Measurements from ENCODE around the gene CEP120. TPM values are rescaled to one million over a fixed set of nuclear protein-coding genes. Genes with fewer than 3 reads are reported as not detected.

Gene CEP120
- total RNA-seq, 2 experiments from 2014 or later, result 69.9 to 74.9 TPM

DNA sequence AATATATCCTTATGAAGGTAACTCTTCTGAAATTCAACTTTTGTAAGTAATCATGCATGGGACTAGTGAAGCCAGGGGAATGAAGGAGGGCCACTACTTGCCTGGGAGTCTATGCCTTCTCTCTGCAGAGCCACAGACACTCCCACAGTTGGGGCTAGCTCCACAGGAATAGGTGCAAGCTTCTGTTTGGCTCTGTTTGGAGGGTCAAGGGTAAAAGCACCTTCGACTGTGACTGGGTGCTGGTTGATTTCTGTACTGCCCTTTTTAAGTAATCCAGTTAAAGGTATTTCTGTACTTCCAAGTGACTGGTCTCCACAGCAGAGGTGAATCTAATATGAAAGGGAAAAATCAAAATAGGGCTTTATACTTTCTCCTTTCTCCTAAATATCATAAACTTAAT, 32.2 kb downstream of the CEP120 start:
- peaks cover 86% of the 10 kb centered on the region for H3K36me3 Mint-ChIP-seq (ENCODE audit: low read depth)
- TF ChIP-seq, protein P1, sequence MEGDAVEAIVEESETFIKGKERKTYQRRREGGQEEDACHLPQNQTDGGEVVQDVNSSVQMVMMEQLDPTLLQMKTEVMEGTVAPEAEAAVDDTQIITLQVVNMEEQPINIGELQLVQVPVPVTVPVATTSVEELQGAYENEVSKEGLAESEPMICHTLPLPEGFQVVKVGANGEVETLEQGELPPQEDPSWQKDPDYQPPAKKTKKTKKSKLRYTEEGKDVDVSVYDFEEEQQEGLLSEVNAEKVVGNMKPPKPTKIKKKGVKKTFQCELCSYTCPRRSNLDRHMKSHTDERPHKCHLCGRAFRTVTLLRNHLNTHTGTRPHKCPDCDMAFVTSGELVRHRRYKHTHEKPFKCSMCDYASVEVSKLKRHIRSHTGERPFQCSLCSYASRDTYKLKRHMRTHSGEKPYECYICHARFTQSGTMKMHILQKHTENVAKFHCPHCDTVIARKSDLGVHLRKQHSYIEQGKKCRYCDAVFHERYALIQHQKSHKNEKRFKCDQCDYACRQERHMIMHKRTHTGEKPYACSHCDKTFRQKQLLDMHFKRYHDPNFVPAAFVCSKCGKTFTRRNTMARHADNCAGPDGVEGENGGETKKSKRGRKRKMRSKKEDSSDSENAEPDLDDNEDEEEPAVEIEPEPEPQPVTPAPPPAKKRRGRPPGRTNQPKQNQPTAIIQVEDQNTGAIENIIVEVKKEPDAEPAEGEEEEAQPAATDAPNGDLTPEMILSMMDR (IDR thresholded peaks at IDR 0.05), result no peak
- CTCF ChIA-PET, result no interaction called here
- no peaks in the 10 kb centered on the region for H3K9me3 Mint-ChIP-seq
- H3K27ac ChIP-seq (ENCODE audit: low read depth in 1 of 2, low read length in 2 of 2), result no peak overlapping the region
- H3K9me3 ChIP-seq (ENCODE audit: control insufficient read depth in 1 of 2, insufficient read depth in 1 of 2, low read length in 2 of 2), result no peaks in the 10 kb centered on the region
- no peaks in the 10 kb centered on the region for H3K27me3 Mint-ChIP-seq
- no peak overlapping the region for H3K27ac Mint-ChIP-seq
- intact Hi-C loops (cut with DNase I, micrococcal nuclease), result no loop called here
- H3K4me3 Mint-ChIP-seq, result no peak overlapping the region
- H3K27me3 ChIP-seq (ENCODE audit: control insufficient read depth in 1 of 2, insufficient read depth in 2 of 2, low read length in 2 of 2), result no peaks in the 10 kb centered on the region
- ATAC-seq (ENCODE audit: poor library complexity), result no peak
- no peaks in the 10 kb centered on the region for H3K4me1 Mint-ChIP-seq (ENCODE audit: low read depth)
- DNase-seq, result no peak
- no peaks in the 10 kb centered on the region for H3K4me1 ChIP-seq (ENCODE audit: insufficient read depth, low read length)
- POLR2A ChIA-PET, result no interaction called here
- no peak overlapping the region for H3K4me3 ChIP-seq (ENCODE audit: low read length)
- H3K36me3 ChIP-seq (ENCODE audit: insufficient read depth, low read length), result peaks cover 75% of the 10 kb centered on the region

DNA sequence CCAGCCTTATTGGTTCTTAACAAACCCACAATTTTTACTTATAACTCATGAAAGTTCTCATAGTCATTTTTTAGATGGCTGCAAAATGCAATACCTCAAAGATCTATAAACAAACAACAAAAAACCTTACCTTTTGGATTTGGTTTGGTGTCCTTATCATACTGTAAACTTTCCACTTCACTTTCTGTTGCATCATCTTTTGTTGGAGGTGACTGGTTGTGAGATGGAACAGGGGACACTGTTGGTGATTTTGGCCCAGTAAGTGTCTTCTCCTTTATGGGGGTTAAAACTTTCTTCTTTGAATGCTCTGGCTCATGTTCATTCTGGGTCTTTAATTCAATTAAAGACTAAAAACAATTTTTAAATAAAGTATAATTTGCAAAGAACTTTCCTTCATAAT, 33.4 kb downstream of the CEP120 start:
- H3K4me3 Mint-ChIP-seq, result no peak overlapping the region
- H3K4me1 ChIP-seq (ENCODE audit: insufficient read depth, low read length), result no peaks in the 10 kb centered on the region
- H3K27ac Mint-ChIP-seq, result no peak overlapping the region
- H3K27me3 ChIP-seq (ENCODE audit: control insufficient read depth in 1 of 2, insufficient read depth in 2 of 2, low read length in 2 of 2), result no peaks in the 10 kb centered on the region
- no peaks in the 10 kb centered on the region for H3K9me3 ChIP-seq (ENCODE audit: control insufficient read depth in 1 of 2, insufficient read depth in 1 of 2, low read length in 2 of 2)
- no peaks in the 10 kb centered on the region for H3K9me3 Mint-ChIP-seq
- no peaks in the 10 kb centered on the region for H3K4me1 Mint-ChIP-seq (ENCODE audit: low read depth)
- H3K36me3 Mint-ChIP-seq (ENCODE audit: low read depth), result peaks cover 89% of the 10 kb centered on the region
- DNase-seq, result no peak
- no peaks in the 10 kb centered on the region for H3K27me3 Mint-ChIP-seq
- POLR2A ChIA-PET, result no interaction called here
- no peak overlapping the region for H3K27ac ChIP-seq (ENCODE audit: low read depth in 1 of 2, low read length in 2 of 2)
- no peak overlapping the region for H3K4me3 ChIP-seq (ENCODE audit: low read length)
- no peak for ATAC-seq (ENCODE audit: poor library complexity)
- TF ChIP-seq, protein P1 (IDR thresholded peaks at IDR 0.05), result no peak
- intact Hi-C loops (cut with DNase I, micrococcal nuclease), result no loop called here
- H3K36me3 ChIP-seq (ENCODE audit: insufficient read depth, low read length), result peaks cover 85% of the 10 kb centered on the region
- CTCF ChIA-PET, result no interaction called here

DNA sequence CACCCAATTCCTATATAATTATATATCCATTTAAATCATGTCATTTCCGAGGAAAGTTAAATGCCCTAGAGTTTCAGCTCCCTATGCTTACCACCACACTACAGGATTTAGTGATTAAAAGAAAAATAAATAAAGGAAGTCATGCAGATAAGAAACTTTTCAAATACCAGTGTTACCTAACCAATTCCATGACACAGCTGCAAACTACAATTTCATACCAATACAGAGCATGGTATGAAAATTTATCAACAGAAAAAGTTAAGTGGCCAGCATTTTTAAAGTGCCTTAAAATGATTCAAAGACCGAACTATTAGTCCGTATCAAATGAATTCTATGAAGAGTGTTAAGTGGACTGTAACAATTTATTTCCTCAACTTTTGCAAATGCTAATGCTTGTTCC, 35.9 kb downstream of the CEP120 start:
- peaks cover 87% of the 10 kb centered on the region for H3K36me3 Mint-ChIP-seq (ENCODE audit: low read depth)
- TF ChIP-seq, protein P1 (IDR thresholded peaks at IDR 0.05), result no peak
- Histone ChIP-seq H3K4me3 (ENCODE audit: low read length) (no peak overlapping the region), H3K27ac (ENCODE audit: low read depth in 1 of 2, low read length in 2 of 2) (no peak overlapping the region), H3K4me1 (ENCODE audit: insufficient read depth, low read length) (no peaks in the 10 kb centered on the region), H3K27me3 (ENCODE audit: control insufficient read depth in 1 of 2, insufficient read depth in 2 of 2, low read length in 2 of 2) (no peaks in the 10 kb centered on the region), H3K9me3 (ENCODE audit: control insufficient read depth in 1 of 2, insufficient read depth in 1 of 2, low read length in 2 of 2) (no peaks in the 10 kb centered on the region), H3K36me3 (ENCODE audit: insufficient read depth, low read length) (peaks cover 84% of the 10 kb centered on the region)
- POLR2A ChIA-PET, result interaction anchor here (1.1 kb wide), 1 partner anchor 36 kb away, joined by 3 read pairs; the partner anchor contains the start of gene CEP120
- no peaks in the 10 kb centered on the region for H3K4me1 Mint-ChIP-seq (ENCODE audit: low read depth)
- H3K4me3 Mint-ChIP-seq, result no peak overlapping the region
- H3K27me3 Mint-ChIP-seq, result no peaks in the 10 kb centered on the region
- no peaks in the 10 kb centered on the region for H3K9me3 Mint-ChIP-seq
- DNase-seq (no peak), ATAC-seq (ENCODE audit: poor library complexity) (no peak)
- CTCF ChIA-PET, result no interaction called here
- no peak overlapping the region for H3K27ac Mint-ChIP-seq
- intact Hi-C loops (cut with DNase I, micrococcal nuclease), result no loop called here
